Activated naive CD4-positive, alpha-beta T cell (primary cell): ENCODE measurements around the gene SNIP1.
"Not testable (repeated sequence)": the region's sequence is repeated elsewhere in the genome, so short reads cannot be mapped to it uniquely, and the experiment has no call there.

Experiments used
- DNase-seq, 4 experiments: peaks; one replicate each; lab custom pipeline; 2025; lab: John Stamatoyannopoulos, UW

The SNIP1 gene

DNA sequence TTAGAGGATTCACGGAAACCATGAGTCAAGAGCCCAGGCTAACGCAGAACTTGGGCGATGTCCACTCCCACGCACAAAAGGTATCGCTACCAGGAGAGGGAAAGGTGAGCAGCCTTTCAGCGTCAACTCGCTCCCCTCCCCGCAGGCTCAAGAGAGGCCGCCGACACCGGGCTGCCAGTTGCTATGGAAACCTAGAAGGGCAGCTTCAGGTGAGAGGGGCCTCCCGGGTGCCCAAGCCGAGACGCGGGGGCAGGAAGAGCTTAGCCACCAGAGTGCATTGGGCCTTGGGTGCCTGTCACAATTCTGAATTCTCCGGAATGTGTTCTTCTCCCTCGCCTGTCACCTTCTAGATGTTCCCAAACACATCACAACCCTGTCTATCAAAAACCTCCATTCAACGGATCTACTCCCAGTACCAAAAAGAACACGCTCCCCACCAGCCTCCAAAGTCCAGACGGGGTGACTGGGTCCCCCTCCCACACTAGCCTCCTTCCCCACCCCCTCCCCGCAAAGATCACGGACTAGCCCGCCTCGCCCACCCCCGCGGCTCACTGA is 40.2 kb downstream of the SNIP1 start:
- DNase-seq = peak in 3 of 4 experiments; percentile 6 to 25 (median 10)

DNA sequence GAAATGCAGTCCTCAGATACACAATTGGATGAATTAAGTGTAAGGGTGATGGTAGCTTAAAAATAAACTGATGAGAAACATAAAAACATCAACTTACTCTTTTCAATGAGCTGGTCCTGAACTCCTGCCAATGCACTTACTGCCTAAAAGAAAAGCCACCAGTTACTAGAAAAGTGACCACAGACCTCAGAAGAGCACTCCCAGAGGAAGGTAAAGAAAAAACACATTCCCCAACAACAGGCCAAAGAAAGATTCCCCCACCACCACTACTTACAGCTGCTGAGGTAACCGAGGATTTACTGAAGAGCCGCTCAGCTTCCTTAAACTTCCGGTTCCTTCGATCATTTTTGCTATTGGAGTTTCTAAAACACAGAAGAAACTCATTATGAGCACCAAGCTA is 44.9 kb downstream of the SNIP1 start:
- no peak for DNase-seq

DNA sequence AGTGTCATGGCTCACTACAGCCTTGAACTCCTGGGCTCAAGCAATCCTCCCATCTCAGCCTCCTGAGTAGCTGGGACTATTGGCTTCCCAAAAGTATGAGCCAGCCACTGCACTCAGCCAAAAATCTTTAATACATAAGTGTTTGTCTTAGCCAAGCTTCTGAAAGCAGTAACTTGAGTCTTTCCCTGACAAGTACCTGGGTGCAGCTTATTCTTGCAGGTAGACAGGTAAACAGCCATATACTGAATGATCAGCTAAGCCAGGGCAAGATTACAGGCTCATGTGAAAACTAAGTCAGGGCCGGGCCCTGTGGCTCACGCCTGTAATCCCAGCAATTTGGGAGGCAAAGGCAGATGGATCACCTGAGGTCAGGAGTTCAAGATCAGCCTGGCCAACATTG is 47.4 kb downstream of the SNIP1 start:
- DNase-seq = no peak

DNA sequence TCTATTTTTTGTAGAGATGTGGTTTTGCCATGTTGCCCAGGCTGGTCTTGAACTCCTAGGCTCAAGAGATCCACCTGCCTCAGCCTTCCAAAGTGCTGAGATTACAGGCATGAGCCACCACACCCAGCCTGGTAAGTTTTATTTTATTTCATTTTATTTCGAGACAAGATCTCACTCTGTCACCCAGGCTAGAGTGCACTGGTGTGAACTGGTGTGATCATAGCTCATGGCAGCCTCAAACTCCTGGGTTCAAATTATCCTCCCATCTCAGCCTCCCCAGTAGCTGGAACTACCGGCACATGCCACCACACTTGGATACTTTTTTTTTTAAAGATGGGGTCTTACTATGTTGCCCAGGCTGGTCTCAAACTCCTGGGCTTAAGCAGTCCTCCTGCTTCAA is 51.3 kb downstream of the SNIP1 start:
- not testable (repeated sequence) for DNase-seq

DNA sequence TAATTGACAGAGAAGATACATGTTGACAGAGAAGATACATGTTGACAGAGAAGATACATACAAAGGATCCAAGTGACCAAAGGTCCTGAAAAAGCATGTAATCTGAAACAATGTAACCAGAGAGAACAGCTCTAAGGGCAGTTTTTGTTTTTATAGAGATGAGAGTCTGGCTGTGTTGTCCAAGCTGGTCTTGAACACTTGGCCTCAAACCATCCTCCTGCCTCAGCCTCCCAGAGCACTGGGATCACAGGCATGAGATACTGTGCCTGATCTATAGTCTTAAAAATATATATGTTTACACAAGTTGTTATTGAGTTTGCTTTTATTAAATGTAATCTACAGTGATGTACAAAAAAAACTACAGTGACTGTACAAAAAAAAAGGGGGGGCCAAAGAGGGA is 52.0 kb downstream of the SNIP1 start:
- DNase-seq = no peak

DNA sequence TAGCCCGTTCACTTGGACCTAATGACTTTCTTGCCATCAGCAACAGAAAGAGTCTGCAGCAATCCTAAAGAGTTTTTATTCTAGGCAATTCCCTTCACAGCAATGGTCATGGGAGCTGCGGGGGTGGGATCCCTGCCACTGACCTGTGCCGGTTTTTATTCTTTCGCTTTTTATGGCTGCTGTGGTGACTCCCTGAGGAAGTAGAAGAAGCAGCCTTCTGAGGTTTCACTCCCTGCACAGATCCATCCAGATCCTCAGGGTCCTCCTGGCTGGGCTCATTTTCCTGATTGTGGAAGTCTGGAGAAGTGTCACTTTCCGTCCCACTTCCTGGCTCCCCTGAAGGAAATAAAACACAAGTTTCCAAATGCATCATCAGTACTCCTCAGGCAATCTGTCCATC is 52.4 kb downstream of the SNIP1 start:
- DNase-seq = no peak

DNA sequence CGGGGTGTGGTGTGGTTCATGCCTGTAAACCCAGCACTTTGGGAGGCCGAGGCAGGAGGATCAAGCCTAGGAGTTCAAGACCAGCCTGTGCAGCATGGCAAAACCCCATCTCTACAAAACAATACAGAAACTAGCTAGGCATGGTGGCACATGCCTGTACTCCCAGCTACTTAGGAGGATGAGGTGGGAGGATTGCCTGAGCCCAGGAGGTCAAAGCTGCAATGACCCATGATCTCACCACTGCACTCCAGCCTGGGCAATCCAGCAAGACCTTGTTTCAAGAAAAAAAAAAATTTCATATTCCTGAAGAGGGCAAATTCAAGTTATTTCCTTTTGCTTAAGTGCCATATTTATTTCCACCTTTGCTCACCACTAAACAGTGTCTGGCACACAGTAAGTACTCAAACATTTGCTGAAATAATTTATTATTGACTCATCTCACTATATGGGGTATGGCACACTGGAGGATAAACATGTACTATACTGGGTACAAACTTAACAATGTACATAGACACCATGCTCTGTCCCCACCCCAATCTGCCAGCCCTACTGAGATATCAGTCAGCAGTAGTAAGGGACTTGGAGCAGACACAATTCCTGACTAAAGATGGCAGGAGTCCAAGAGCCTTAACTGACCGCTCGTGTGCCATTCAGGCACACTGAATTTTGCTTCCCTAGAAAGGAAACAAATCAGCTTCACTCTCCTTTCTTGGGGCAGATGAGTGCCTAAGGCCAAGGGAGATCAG is 55.0 kb downstream of the SNIP1 start:
- no peak for DNase-seq

DNA sequence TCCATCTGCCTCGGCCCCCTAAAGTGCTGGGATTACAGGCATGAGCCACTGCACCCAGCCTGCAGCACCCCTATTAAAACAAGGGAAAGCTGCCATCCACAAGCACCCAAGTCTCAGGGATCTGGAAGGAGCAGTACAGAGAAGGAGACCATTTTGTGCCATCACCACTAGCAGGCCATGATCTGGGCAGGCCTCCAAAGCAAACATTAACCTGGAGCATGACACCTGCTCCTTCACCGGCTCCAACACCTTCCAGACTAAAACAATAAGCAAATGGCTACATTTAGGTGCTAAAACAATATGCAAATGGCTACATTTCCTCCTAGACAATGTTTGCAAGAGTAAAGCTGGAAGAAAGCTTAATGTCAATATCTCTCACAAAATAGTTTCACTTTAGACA is 56.3 kb downstream of the SNIP1 start:
- no peak for DNase-seq

DNA sequence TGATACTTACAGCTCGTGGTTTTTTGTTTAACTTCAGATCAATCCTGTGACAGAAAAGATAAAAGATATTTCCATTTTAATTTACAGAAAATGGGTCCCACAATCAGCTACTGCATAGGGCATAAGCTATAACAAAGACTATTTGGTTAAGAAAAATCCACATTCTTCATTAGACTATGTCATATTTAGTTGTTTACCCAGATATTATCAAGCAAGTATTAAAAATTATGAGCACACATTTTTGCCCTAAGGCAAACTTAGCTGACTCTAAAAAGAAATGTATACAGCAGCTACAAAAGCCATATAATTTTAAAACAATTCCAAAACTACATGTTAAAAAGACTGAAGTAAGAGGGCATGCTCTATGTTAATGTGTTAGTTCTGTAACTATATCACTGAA is 58.2 kb downstream of the SNIP1 start:
- no peak for DNase-seq

DNA sequence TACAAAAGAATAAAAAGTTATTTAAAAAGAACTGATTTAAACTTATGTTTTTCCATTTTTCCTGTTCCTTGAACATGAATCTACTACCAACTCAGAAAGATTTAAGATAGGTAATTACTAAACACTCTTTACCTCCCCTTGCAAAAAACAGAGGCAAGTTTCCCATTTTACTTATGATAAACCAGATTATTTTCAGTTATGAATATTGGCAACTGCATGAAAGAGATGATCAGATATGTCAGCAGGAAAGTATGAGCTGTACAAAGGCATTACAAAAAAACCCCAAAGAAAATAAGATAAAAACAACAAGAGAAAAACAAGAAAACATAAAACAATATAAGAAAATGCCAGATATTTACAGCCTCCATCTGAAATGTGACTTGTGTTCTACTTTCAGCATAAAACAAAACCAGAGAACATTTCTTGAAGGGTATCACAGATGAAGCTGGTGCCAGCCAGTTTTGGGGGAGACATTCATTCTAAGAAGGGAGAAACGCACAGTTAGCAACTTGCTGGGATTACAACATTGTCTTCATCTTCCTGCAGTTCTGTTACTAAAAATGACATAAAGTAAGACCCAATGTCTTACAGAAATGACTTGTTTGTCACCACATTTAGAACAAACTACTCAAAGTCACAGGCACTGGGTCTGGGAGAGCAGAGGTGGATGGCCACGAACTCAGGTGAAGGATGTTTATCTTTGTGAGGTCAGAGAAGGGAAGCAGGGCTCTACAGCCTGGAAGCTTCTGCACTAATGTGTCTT is 60.6 kb downstream of the SNIP1 start:
- no peak for DNase-seq

DNA sequence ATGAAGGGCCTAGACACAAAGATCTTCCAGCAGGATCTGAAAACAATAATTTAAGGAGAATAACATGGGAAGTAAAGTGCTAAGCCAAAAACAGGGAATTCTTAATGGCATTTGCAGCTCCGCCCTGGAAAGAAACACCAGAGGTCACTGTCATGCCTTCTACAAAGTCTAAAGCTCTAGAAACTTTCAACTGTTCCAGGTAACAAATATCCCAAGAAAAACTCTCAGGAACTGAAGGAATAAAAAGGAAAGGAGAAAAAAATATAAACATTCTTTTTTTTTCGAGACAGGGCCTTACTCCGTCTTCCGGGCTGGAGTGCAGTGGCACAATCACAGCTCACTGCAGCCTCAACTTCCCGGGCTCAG is 66.5 kb downstream of the SNIP1 start:
- DNase-seq = no peak

DNA sequence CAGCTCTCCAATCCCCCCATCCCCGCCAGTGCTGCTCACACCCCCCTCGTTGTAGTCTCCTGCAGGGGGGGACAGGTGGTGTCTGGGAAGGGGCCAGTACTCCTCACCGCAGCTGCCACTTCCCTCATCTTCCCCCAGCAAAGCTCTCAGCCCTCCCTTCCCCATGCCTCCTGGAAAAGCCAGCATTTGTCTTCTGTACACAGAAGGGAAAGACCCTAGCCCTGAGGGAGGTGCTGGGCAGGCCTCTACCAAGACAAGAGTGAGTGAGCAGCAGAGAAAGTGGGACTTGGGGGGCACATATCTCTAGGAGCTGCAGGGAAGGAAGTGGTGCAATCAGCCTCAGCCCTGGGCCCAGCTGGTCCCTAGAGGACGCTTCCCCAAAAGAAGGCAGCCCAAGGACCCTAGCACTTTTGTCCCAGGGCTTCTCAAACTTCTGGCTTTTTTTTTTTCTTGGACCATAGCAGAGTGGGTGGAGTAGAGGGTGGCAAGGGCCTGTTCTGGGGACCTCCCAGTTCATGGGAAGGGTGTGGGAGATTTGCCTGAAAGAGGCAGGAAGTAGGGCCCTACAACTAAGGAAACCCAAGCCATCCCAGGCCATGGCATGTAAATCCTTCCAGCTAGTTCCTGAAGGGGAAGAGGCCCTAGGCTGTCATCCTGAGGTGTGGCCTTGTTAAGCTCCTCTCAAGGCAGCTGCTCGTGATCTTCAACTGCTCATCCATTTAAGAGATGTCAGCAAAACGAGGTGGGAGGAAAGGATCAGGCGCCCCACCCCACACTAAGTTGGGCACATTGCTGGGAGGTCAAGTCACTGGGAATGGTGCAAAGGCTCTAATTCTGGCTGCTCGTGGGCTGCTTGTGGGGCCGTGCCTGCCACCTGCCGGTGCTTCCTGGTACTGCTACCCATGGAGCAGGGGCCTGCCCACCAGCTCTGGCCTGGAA is 67.1 kb downstream of the SNIP1 start:
- DNase-seq = peak; percentile 68 to 77 (median 74)

DNA sequence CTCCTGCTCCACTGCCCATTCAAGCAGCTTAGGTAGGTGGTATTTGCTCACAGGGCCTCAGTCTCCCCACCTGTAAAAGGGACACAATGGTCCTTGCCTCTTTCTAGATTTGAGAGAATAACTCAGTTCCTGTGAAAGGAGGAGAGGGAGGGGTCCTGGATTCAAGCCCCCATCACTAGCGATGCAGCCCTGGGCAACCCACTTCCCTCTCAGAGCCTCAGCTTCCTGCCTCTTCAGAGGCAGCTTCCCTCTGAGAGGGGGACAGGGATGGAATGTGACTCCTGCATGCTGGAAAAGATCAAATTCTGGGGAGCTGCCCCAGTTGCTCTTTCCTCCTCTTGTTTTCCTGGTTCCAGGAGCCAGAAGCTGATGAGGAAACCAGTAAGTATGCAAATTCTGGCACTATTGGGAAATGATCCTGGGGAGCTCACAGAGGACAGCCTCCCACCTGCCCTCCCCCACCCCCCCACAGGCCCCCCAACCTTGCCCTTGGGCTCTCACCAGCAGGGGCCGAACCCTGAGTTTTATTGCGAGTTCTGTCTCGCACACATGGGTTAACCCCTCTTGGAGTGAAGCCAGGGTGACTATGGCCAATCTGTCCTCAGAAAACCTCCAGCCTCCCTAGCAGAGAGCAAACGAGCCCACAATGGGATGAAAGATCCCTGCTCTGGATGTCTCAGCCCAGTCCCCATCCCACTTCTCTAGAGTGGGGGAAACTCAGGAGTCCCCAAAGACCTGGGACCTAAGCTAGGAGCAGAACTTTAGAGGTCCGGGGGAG is 68.0 kb downstream of the SNIP1 start:
- no peak for DNase-seq
